SK-N-SH treated with all-trans-retinoic acid at 6 μM for 48 hours (cell line): Measurements from ENCODE around the gene CFAP100.

ENCODE experiments used
- ESRRG ChIP-seq: fragments of 250-450 bp; sonication (Bioruptor Pico); IDR thresholded peaks from 2 replicates; pipeline ENCODE4 v1.6.1; 2021; ENCODE audit warnings: mild to moderate bottlenecking
- OSR1 ChIP-seq: fragments of 250-450 bp; sonication (Bioruptor Pico); IDR thresholded peaks from 2 replicates; pipeline ENCODE4 v1.8.0; 2022; ENCODE audit warnings: moderate library complexity, mild to moderate bottlenecking, inconsistent platforms
- RARB ChIP-seq: fragments of 250-450 bp; sonication (Bioruptor Pico); IDR thresholded peaks from 2 replicates; pipeline ENCODE4 v1.8.0; 2021; ENCODE audit warnings: mild to moderate bottlenecking, moderate library complexity
- ZC3H10 ChIP-seq: fragments of 250-450 bp; sonication (Bioruptor Pico); IDR thresholded peaks from 2 replicates; pipeline ENCODE4 v1.5.1; 2021; ENCODE audit warnings: mild to moderate bottlenecking, moderate library complexity
- ZFP30 ChIP-seq: fragments of 450-650 bp; formaldehyde crosslinking; IDR thresholded peaks from 2 replicates; pipeline ENCODE4 v1.5.0; 2022; ENCODE audit warnings: mild to moderate bottlenecking, moderate library complexity
- ZNF565 ChIP-seq: fragments of 450-650 bp; formaldehyde crosslinking; conservative IDR thresholded peaks from 2 replicates; pipeline ENCODE4 v1.5.0; 2020; ENCODE audit warnings: low read depth, mild to moderate bottlenecking, moderate library complexity
- ZNF8 ChIP-seq: fragments of 450-650 bp; formaldehyde crosslinking; IDR thresholded peaks from 2 replicates; pipeline ENCODE4 v1.5.0; 2020; ENCODE audit warnings: mild to moderate bottlenecking, moderate library complexity
- TF ChIP-seq, protein P1 (sequence below): fragments of 250-450 bp; sonication (Bioruptor Pico); IDR thresholded peaks from 2 replicates; pipeline ENCODE4 v1.8.0; 2020; ENCODE audit warnings: mild to moderate bottlenecking, moderate library complexity, borderline replicate concordance

GRCh38 chr3:126416943-126417342 is 22.2 kb downstream of the CFAP100 start:
- TF ChIP-seq ZNF565 (CRISPR knock-in tag) (no peak), RARB (CRISPR knock-in tag) (no peak), OSR1 (CRISPR knock-in tag) (no peak), ZFP30 (no peak), ESRRG (CRISPR knock-in tag) (no peak), ZNF8 (CRISPR knock-in tag) (no peak), ZC3H10 (CRISPR knock-in tag) (no peak)
- TF ChIP-seq, protein P1, sequence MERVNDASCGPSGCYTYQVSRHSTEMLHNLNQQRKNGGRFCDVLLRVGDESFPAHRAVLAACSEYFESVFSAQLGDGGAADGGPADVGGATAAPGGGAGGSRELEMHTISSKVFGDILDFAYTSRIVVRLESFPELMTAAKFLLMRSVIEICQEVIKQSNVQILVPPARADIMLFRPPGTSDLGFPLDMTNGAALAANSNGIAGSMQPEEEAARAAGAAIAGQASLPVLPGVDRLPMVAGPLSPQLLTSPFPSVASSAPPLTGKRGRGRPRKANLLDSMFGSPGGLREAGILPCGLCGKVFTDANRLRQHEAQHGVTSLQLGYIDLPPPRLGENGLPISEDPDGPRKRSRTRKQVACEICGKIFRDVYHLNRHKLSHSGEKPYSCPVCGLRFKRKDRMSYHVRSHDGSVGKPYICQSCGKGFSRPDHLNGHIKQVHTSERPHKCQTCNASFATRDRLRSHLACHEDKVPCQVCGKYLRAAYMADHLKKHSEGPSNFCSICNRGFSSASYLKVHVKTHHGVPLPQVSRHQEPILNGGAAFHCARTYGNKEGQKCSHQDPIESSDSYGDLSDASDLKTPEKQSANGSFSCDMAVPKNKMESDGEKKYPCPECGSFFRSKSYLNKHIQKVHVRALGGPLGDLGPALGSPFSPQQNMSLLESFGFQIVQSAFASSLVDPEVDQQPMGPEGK (CRISPR knock-in tag), result no peak
